NCI-H2227 treated with DMSO at 0.1 percent for 48 hours (cell line): ENCODE results near the gene YIF1A.
"Not testable (repeated sequence)": the region's sequence is repeated elsewhere in the genome, so short reads cannot be mapped to it uniquely, and the experiment has no call there.

Experiments used
- DNase-seq: peaks from one replicate; lab custom pipeline; 2025; lab: John Stamatoyannopoulos, UW

YIF1A gene

GRCh38 chr11:66286699-66287098, 2.2 kb downstream of the YIF1A start:
- no peak for DNase-seq

DNA sequence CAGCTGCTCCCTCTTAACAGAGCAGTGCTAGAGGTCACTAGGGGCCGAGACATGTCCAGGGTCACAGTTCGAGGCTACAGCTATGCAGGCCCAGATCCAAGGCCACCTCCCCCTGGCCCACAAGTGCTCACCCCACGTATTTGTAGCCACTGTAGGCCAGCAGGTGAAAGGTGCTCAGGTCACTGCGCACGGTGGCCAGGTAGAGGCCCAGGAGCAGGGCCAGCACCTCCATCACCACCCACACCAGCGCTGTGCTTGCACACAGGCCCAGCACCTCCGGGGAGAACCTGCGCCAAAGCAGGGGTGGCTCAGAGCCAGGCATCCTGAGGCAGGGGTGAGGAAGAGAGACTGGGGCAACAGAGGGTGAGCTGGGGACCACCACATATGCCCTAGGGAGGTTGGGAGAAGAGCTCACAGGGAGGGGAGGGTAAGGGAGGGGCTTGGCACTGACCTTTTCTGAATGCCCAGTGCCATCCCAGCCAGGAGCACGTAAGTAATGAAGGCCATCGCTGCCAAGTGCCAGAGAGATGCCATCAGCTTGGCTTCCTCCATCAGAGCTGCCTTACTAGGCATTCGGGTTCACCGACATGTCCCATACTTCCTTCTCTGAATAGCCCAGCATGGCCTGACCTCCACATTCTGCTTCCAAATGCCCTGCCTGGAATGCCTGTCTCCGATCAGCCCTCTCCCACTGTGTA, 3.5 kb downstream of the YIF1A start:
- no peak for DNase-seq

GRCh38 chr11:66284526-66285078, 4.3 kb downstream of the YIF1A start:
- DNase-seq = no peak

DNA sequence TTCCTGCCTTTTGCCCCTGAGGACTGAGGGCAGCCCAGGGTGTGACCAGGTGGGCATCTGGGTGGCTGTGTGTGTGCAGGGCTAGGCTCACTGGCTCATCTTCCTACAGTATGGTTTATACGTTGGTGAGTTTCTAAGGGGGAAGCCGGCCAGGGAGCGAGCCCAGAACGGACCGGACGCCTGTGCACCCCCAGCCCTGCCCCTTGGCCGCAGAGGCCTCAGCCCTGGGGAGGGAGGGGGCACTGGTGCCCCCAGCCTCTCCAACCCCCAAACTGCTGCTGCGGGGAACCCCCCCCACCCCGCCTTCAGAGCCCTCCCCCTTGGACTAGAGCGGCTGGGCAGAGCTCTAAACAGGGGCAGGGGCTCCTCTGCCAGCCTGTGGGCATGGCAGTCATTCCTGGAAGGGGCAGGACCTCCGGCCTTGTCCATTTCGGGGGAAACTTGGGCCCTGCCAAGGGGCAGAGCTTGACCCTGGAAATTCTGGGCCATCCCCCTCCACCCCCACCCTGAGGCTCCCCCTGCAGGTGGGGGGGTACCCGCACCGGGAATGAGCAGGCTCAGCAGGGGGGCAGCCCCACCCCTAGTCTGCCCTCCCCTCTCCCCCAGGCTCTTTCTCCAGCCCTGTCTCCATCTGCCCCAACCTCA, 5.4 kb downstream of the YIF1A start:
- no peak for DNase-seq

- peak; percentile 95 for DNase-seq
Measured at GRCh38 chr11:66282468-66283455, 6.2 kb downstream of the YIF1A start.

DNA sequence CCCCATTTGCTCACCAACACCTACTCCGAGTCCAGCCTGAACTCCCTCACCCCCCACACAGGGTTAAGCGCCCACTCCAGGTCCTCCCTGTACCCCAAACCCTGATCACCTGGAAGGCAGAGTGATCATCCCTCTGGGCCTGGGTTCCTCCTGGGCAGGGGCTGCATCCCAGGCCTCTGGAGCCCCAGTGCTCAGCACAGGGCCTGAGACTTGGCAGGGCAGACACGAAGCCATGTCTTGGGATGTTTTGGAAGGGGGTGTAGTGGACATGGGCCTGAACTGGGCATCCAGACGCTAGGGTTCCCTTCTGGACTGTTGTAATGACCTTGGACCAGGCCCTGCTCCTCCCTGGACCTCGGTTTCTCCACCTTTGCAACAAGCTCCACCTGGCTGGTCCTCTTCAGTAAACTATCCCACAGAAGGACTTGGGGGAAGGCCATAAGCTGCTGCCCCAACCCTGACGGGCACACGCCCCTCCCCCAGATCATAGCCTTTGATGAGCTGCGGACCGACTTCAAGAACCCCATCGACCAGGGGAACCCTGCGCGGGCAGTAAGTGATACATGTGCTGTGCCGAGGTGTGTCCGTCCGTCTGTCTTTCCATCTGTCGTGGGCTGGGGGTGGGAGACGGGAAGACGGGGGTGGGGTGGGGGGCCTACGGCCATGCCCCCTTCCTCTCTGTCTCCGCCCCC, 7.0 kb downstream of the YIF1A start:
- DNase-seq = no peak

- no peak for DNase-seq
Measured at GRCh38 chr11:66281001-66281400, 7.9 kb downstream of the YIF1A start.

DNA sequence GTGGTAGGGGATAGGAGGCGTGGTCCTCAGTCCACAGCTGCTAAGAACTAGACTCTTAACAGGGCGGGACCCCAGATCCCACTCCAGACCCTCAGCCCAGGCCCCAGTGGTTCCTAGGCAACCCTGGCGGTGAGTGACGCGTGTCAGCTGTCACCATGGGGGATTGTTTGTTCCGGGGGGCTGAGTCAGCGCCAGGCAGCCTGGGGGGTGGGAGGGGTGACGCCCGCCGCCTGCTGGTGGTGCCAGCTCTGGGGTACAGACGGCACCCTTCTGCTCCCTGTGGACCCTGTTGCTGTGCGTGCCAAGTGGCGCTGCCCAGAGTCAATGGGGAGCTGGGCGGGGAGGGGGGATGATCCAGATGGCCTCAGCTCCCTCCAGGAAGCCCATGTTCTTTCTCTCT, 8.5 kb downstream of the YIF1A start:
- DNase-seq = no peak

- DNase-seq = no peak
Measured at GRCh38 chr11:66279092-66279734, 9.7 kb downstream of the YIF1A start.

DNA sequence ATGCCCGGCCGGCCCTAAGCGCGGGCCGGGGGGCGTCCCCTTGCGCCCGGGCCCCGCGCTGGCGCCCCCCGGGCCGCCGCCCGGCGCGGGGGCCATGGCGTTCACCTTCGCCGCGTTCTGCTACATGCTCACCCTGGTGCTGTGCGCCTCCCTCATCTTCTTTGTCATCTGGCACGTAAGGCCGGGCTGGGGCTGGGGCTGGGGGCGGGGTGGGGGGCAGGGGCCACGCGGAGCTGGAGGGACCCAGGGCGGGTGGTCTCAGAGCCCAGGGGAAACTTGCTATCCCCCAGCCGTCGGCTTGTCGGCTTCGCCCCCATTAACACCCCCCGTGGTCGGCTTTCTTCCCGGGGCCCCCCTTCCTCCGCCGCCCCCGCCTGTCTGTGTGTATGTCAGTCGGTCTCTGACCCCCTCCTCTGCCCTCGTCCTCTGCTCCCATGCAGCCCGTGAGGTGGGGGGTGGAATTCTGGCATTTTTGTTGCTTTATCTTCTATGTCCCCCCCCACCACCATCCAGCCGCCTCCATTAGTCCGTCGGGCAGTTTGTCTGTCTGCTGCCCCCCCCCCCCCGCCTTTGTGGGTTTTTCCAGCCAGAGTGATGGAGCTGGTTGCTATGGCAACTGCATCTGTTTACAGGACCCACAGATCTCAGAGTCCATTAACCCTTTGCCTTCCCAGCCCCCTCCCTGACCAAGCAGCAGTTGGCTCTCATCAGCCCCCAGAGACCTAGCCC, 10.4 kb downstream of the YIF1A start:
- DNase-seq = peak; percentile 39

DNA sequence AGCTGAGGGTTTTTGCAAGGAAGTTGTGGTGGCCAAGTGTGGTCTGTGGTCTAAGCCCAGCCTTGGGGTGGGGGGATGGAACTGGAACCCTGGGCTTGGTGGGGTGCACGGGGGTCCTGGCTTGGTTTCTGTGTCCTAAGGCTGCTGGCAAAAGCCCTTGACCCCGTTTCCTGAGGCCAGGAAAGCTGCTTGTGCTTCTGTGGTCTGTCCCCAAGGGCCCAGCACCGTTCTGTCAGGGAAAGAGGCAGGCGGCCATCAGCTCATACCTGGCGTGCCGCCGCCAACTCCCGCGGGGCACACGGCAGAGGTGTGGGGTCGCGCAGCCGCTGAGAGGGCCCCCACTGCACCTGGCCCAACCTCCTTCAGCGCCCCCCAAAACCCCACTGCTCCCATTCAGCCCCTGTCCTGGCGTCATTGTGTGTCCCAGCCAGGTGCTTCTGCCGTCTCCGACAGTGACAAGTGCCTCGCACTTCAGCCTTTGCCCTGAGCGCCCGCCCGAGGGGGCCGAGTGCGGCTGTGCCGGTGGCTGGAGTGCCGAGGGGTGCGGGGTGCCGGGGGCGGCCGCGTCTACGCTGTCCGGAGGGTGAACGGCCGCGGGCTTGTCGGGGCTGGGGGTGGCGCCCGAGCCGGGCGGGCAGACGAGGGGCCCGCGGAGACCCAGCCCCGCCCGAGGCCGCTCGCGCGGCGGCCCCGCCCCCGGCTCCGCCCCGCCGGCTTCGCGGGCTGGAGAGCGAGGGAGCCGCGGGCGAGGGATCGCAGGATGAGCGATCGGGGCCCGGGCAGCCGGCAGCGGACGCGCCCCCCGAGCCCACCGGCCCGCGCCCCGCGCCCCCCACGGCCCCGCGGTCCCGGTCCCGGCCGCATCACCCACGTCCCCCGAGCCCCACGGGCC, 11.2 kb downstream of the YIF1A start, which contains the start of gene CNIH2:
Gene CNIH2, plus strand, starts transcription at position 705 of the 892 bp plus-strand sequence. CDS start 282 bp downstream, outside the sequence.
- no peak for DNase-seq

DNA sequence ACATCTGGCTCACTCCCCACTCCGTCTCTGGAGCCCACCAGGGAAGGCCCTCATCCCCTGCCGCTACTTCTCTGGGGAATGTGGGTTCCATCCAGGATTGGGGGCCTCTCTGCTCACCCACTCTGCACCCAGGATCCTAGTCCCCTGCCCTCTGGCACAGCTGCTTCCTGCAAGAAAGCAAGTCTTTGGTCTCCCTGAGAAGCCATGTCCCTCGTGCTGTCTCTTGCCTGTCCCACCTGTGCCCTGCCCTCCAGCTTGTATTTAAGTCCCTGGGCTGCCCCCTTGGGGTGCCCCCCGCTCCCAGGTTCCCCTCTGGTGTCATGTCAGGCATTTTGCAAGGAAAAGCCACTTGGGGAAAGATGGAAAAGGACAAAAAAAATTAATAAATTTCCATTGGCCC, 11.9 kb downstream of the YIF1A start:
- not testable (repeated sequence) for DNase-seq

DNA sequence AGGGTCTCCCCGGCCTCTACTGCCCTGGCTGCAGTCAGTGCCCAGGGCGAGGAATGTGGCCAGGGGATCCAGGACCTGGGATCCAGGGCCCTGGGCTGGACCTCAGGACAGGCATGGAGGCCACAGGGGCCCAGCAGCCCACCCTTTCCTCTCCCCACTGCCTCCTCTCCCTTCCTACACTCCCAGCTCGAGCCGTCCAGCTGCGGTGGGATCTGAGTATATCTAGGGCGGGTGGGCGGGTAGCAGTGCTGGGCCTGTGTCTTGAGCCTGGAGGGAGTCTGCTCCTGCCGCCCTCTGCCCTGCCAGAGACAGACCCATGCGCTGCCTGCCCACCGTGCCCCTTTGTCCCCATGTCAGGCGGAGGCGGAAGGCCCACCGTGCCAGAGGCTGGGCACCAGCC, 12.3 kb downstream of the YIF1A start:
- DNase-seq = not testable (repeated sequence)

- DNase-seq = no peak
Measured at GRCh38 chr11:66275984-66276612, 12.8 kb downstream of the YIF1A start.

- no peak for DNase-seq
Measured at GRCh38 chr11:66275396-66275795, 13.5 kb downstream of the YIF1A start.

DNA sequence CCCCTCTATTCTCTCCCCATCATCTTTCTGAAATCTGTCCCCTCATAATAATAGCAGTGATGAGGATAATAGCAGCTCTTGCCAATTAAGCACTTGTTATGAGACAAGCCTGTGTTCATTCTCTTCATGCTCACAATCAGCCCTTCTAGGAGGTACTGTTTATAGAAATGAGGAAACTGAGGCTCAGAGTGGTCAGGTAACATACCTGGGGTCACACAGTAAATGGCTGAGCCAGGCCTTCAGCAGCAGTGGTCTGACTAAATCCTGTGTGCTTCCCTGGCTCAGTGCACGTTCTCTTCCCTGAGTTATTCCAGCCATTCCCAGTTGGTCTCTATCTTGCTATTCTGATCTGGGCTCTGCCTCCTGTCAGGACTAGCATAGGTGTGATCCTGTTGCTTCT, 14.7 kb downstream of the YIF1A start:
- DNase-seq = no peak

DNA sequence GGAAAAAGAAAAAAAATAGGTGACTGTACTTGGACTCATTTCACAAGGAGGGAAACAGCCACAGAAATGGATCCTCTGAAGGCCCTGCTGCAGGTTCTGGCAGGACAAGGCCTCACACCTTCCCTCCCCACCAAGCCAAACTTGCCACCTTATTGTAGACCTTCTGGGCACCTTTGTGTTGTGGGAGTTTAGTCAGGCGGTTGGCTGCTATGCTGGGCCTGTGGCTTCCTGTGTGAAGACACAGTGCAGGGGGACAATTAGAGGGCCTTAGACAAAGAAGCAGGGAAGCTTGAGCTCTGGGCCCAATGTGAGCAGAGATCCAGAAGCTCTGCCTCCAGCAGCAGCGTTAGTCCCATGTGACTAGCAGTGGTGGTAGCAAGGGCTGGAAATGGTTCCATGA, 16.3 kb downstream of the YIF1A start:
- no peak for DNase-seq

DNA sequence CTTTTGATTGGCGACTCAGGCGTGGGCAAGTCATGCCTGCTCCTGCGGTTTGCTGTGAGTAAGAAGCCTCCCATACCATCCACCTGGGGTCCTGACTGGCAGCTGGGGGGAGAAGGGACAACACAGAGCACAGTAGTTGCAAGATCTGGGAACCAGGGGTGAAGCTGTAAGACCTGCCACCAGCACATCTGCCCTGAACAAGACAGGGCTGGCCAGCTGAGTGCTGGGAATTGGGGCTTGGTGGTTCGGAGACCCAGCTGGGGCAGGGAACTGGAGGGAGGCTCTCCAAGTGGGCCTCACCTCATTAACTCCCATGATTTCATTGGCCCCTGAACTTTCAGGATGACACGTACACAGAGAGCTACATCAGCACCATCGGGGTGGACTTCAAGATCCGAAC, 17.1 kb downstream of the YIF1A start:
- DNase-seq = no peak
